GM12874 (cell line): ENCODE data around the gene ASTN2.

Experiments
- CTCF ChIP-seq: IDR thresholded peaks from 2 replicates; pipeline ENCODE4 v1.5.1; 2011; ENCODE audit warnings: low read depth, mild to moderate bottlenecking, control low read depth, low read length, moderate library complexity; ENCODE audit not compliant: insufficient read depth

Gene ASTN2

GRCh38 chr9:117224695-117225094 lies 190.2 kb downstream of the ASTN2 start:
- TF ChIP-seq CTCF: no peak

- TF ChIP-seq CTCF: no peak
Measured at GRCh38 chr9:117218951-117219350, 195.9 kb downstream of the ASTN2 start.

GRCh38 chr9:117214416-117214815 lies 200.4 kb downstream of the ASTN2 start:
- no peak for TF ChIP-seq CTCF

- no peak for TF ChIP-seq CTCF
Measured at GRCh38 chr9:117211280-117211679, 203.6 kb downstream of the ASTN2 start.

GRCh38 chr9:117205806-117206205 lies 209.1 kb downstream of the ASTN2 start:
- no peak for TF ChIP-seq CTCF

GRCh38 chr9:117204971-117205370 lies 209.9 kb downstream of the ASTN2 start:
- TF ChIP-seq CTCF: no peak

- no peak for TF ChIP-seq CTCF
Measured at GRCh38 chr9:117191504-117192261, 223.2 kb downstream of the ASTN2 start.
